Tibial nerve (tissue), 4 donors: ENCODE results near the gene TRAF3.

Experiments used
- EP300 ChIP-seq, 2 donors: sonication (generic); formaldehyde crosslinking; IDR thresholded peaks; one replicate each; pipeline ENCODE4 v1.6.1; 2017; ENCODE audit warnings: antibody characterized with exemption in 2 of 2, mild to moderate bottlenecking in 1 of 2
- POLR2A ChIP-seq, 2 donors: fragments of 450-650 bp; IDR thresholded peaks; one replicate each; pipeline ENCODE4 v1.6.1; 2017; ENCODE audit warnings: antibody characterized with exemption in 2 of 2, mild to moderate bottlenecking in 2 of 2, moderate library complexity in 2 of 2
- TF ChIP-seq, protein P1 (sequence below), 5 experiments: fragments of 200-600 bp in 3 of 5; fragments of 450-650 bp in 2 of 5; sonication (generic) in 3 of 5; IDR thresholded peaks; one replicate each; pipeline ENCODE4 v1.5.1; 2016 to 2019; ENCODE audit warnings: antibody characterized with exemption in 5 of 5, mild to moderate bottlenecking in 3 of 5, moderate library complexity in 2 of 5

DNA sequence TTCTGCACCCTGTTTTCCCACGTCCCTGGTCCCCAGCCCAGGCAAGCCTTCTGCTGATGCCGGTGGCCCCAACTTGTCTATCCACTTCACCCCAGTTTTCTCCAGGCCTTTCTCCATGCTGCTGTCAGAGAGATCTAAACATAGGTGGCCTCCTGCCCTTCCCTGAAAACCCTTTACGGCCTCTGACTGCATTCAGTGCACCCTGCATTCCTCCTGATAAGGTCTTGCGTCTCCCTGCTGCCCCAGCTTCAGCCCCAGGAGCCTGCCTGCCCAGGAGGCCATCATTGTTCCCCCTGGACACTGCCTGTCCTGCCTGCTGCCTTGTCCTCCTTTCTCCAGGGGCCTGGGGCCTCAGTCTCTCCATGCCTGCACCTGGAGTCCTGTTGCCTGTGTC, 29.8 kb downstream of the TRAF3 start:
- TF ChIP-seq, protein P1, sequence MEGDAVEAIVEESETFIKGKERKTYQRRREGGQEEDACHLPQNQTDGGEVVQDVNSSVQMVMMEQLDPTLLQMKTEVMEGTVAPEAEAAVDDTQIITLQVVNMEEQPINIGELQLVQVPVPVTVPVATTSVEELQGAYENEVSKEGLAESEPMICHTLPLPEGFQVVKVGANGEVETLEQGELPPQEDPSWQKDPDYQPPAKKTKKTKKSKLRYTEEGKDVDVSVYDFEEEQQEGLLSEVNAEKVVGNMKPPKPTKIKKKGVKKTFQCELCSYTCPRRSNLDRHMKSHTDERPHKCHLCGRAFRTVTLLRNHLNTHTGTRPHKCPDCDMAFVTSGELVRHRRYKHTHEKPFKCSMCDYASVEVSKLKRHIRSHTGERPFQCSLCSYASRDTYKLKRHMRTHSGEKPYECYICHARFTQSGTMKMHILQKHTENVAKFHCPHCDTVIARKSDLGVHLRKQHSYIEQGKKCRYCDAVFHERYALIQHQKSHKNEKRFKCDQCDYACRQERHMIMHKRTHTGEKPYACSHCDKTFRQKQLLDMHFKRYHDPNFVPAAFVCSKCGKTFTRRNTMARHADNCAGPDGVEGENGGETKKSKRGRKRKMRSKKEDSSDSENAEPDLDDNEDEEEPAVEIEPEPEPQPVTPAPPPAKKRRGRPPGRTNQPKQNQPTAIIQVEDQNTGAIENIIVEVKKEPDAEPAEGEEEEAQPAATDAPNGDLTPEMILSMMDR (IDR thresholded peaks at IDR 0.05), result no peak
- TF ChIP-seq POLR2A (IDR thresholded peaks at IDR 0.05) (no peak), EP300 (IDR thresholded peaks at IDR 0.05) (no peak)
